Measurements from ENCODE around the gene SLC7A4. TPM values are rescaled to one million over a fixed set of nuclear protein-coding genes. Genes with fewer than 3 reads are reported as not detected.
"Not testable (repeated sequence)": the region's sequence is repeated elsewhere in the genome, so short reads cannot be mapped to it uniquely, and the experiment has no call there.

SLC7A4 gene
- total and polyA plus RNA-seq, 8 donors = 0.14 to 3.0 (median 0.40) TPM

DNA sequence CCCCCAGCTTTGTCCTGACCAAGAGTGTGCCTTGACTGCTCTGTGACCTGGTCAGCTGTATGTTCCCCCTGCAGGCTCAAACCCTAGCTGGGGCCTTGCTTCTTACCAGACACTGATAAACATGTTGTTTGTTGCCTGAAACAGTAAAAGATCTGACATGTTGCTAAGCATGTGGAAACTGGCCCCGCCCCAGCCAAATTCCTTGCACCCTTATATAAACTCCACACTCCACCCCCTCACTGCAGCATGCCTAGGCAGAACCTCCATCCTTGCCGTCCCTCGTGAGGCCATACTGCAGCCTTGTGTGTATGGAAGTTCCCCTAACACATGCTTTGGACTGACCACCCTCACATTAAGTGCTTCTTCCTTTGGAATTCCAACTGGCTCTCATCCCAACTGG, 40.7 kb upstream of the SLC7A4 start:
- ATAC-seq (no peak), DNase-seq (no peak)
- Histone ChIP-seq H3K27ac (no peak overlapping the region), H3K9me3 (no peaks in the 10 kb centered on the region), H3K4me3 (no peak overlapping the region), H3K27me3 (no peaks in the 10 kb centered on the region), H3K4me1 (no peaks in the 10 kb centered on the region), H3K36me3 (no peaks in the 10 kb centered on the region)
- intact Hi-C loops (cut with DNase I) = no loop called here
- TF ChIP-seq, protein P1, sequence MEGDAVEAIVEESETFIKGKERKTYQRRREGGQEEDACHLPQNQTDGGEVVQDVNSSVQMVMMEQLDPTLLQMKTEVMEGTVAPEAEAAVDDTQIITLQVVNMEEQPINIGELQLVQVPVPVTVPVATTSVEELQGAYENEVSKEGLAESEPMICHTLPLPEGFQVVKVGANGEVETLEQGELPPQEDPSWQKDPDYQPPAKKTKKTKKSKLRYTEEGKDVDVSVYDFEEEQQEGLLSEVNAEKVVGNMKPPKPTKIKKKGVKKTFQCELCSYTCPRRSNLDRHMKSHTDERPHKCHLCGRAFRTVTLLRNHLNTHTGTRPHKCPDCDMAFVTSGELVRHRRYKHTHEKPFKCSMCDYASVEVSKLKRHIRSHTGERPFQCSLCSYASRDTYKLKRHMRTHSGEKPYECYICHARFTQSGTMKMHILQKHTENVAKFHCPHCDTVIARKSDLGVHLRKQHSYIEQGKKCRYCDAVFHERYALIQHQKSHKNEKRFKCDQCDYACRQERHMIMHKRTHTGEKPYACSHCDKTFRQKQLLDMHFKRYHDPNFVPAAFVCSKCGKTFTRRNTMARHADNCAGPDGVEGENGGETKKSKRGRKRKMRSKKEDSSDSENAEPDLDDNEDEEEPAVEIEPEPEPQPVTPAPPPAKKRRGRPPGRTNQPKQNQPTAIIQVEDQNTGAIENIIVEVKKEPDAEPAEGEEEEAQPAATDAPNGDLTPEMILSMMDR (IDR thresholded peaks at IDR 0.05) = no peak

- H3K9me3 ChIP-seq; H3K4me1 ChIP-seq; H3K27me3 ChIP-seq; ATAC-seq; H3K4me3 ChIP-seq; DNase-seq; H3K36me3 ChIP-seq; intact Hi-C loops (cut with DNase I); H3K27ac ChIP-seq: not testable (repeated sequence)
These were observed 39.4 kb upstream of the SLC7A4 start for GRCh38 chr22:21071796-21072195.

DNA sequence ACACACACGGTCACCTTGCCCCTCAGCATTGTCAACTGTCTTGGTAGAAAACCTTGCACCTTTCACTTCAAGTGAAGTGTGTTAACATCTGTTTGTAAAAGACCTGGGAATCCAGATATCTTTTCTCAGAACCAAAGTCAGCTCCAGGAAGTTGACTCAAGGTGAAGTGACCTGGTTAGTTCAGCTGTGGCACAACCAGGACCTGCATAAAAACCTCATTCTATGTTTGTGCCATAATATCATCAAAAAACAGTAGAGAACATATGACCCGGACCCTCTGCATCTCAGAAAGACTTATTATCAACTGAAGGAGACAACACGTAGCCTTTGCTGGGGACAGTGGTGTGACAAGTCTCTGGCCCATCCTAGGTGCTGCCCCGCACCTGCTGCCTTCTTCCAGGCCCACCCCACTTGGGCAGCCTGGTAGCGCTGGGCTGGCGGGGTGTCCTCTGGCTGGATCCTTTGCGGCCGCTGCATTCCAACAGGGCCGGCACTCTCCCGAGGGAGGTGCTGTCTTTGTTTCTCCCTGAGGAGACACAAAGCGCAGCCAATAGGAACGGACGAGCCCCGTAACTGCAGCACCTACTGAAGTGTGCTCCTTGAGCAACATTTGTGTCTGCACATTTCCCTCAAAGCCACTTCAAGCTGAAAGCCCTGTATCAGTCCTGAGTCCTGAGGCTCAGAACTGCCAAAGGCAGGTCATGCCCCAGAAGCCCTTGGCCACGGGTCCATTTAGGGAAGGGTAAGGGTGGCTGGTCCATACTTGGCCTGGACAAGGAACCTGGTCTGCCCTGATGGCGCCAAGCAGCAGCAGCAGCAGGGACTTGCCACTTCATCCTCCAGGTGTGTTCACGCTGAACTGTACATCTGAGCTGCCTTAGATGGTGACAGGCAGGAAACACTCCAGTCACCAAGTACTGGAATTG, 38.6 kb upstream of the SLC7A4 start:
- no peaks in the 10 kb centered on the region for H3K27me3 ChIP-seq
- DNase-seq = no peak

GRCh38 chr22:21069375-21069774, 37.0 kb upstream of the SLC7A4 start:
- Histone ChIP-seq H3K9me3 (no peaks in the 10 kb centered on the region), H3K4me1 (no peaks in the 10 kb centered on the region), H3K4me3 (no peak overlapping the region), H3K27ac (no peak overlapping the region), H3K27me3 (peaks cover 0 to under 1% of the 10 kb centered on the region in 2 donors), H3K36me3 (no peaks in the 10 kb centered on the region)
- intact Hi-C loops (cut with DNase I) = no loop called here
- TF ChIP-seq, protein P1 (IDR thresholded peaks at IDR 0.05) = no peak
- DNase-seq (no peak), ATAC-seq (no peak)

More for the DNA sequence above, 38.6 kb upstream of the SLC7A4 start:
- intact Hi-C loops (cut with DNase I) = no loop called here
- Histone ChIP-seq H3K9me3 (no peaks in the 10 kb centered on the region), H3K4me3 (no peak overlapping the region), H3K27ac (no peak overlapping the region), H3K4me1 (no peaks in the 10 kb centered on the region), H3K36me3 (no peaks in the 10 kb centered on the region)
- ATAC-seq = no peak
- TF ChIP-seq, protein P1 (IDR thresholded peaks at IDR 0.05) = no peak

DNA sequence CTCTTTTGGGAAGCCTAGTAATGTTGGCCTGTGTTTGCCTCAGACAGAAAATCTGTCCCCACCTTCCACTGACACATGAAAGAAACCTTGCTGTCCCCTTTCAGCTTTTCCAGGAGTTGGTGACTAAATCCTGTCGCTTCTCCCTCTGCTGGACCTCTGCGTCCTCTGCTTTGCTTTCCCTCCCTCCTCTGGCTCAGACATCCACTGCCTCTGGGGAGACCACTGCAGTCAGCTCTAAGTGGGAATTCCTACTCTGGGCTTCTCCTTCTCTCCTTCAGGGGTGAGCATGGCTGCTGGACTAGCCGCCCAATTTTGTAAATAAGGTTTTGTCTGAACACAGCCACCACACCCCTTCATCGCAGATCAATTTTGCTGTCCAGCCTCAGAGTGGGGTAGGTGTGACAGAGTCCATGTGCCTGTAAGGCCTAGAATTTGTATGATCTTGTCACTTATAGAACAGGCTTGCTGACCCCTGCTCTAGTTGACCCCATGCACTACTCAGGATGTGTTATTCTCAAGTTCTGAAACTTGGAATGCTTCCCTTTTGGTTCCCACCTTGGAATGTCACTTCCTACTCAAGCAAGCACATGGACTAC, 36.4 kb upstream of the SLC7A4 start:
- Histone ChIP-seq H3K36me3 (no peaks in the 10 kb centered on the region), H3K27ac (no peak overlapping the region), H3K4me1 (no peaks in the 10 kb centered on the region), H3K27me3 (peaks cover 0 to 6% of the 10 kb centered on the region in 2 donors), H3K9me3 (no peaks in the 10 kb centered on the region), H3K4me3 (no peak overlapping the region)
- no peak for ATAC-seq
- intact Hi-C loops (cut with DNase I) = no loop called here
- TF ChIP-seq, protein P1 (IDR thresholded peaks at IDR 0.05) = no peak
- no peak for DNase-seq
